Kidney glomerular epithelial cell (primary cell): Measurements from ENCODE around the gene GTF2I.
"Not testable (repeated sequence)": the region's sequence is repeated elsewhere in the genome, so short reads cannot be mapped to it uniquely, and the experiment has no call there.

Experiments
- DNase-seq: peaks from one replicate; lab custom pipeline; 2025; lab: John Stamatoyannopoulos, UW

Gene GTF2I

DNA sequence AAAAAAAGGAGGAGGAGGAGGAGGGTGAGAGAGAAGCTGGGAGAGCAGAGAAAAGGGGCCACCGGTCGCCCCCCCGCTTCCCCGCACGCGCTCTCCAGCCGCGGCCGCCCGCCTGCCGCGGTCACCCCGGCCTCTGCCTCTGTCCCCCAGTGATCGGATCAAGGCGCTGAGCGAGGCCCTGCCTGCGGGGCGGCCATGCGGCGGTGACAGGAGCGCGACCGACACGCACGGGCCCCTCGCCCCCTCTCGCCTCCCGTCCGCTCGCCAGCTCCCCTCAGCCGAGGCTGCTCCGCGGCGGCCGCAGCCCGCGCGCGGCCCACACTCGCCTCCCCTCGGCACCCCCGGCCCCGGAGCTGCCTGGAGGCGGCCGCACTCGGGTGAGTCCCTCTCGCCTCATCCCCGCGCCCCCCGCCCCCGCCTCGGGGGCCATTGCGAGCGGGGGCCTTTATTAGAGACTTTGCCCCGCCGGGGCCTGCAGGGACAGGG lies at the start of gene GTF2I:
GTF2I (plus strand) TSS at position 27 of the 486 bp plus-strand sequence. CDS start 31,411 bp downstream, outside the sequence.
- no peak for DNase-seq

DNA sequence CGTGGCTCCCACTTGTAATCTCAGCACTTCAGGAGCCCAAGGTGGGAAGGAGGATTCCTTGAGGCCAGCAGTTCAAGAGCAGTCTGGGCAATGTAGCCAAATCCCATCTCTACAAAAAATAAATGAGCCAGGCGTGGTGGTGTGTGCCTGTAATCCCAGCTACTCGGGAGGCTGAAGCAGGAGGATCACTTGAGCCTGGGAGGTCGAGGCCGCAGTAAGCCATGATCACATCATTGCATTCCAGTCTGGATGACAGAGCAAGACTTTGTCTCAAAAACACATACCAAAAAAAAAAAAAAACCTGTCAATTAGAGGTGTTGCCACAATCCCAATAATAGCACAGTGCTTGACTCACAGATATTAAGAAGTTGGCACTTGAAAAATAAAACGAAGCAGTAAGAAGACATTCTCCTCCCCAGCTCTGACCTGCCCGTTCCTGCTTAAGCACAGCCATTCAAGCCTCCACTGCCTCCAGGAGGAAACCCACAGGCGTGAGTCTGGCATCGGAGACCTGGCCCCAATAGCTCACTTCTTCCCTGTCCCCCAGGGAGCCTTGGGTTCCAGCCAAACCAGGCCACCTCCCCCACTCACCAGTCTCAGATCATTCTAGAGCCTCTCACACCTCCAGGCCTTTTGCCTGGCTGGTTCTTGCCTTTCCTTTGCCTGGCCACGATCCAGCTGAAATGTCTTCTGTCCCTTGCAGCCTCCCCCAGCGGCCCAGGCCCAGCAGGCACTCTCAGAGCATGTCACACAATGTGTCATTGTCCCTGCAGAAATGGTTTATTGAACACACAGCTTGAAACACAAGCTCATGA lies 45.3 kb upstream of the GTF2I start:
- DNase-seq, result peak; percentile 50

DNA sequence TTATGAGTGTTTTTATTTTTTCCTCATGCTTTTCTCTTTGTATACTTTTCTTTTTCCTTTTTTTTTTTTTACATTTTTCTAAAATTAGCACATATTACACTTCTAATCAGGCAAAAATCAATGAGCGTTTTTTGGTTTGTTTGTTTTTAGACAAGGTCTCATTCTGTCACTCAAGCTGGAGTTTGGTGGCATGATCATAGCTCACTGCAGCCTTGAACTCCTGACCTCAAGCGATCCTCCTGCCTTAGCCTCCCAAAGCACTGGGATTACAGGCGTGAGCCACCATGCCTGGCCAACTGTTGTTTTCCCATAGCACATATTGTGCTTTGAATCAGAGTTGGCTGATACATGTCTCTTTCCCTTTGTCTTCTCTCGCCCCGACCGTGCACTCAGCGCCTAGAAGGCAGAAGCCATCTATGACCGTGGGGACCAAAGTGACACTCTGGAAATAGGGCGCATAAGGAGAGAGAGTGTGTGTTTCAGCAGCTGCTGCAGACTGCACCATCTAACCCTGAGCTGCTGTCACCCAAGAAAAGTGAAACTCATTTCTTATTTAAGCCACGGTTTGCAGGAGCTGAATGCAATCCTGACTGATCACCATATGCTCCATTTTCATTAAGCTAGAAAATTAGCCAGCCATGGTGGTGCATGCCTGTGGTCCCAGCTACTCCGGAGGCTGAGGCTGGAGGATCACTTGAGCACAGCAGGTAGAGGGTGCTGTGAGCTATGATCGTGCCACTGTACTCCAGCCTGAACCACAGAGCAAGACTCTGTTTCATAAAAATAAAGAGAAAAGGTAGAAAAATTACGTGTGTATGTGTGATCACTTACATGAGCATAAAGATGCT lies 41.4 kb upstream of the GTF2I start:
- no peak for DNase-seq

DNA sequence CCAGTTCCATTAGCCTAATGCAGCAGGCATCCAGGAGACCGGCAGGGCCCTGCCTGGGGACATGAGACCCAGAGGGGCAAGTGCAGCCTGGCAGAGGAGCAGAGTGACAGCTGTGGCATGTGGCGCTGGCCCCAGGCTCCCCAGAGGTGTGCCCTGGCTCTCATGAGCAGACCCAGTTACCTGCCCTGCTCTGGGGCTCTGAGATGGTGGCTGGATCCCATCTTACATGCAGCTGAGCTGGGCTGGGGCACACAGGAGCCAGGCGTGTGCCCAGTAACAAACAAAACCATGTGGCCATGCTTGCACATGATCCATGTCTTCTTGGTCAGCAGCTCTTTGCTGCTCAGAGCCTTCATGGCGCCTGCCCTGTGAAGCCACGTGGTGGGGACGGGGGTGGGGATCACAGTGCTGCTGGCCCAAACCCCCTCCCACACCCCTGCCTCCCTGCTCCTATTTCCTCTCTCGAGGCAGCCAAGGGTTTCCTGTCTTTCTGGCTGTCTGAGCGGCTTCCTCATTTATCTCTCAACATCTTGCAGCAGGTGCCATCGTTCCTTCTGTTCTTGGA lies 40.3 kb upstream of the GTF2I start:
- DNase-seq, result no peak

DNA sequence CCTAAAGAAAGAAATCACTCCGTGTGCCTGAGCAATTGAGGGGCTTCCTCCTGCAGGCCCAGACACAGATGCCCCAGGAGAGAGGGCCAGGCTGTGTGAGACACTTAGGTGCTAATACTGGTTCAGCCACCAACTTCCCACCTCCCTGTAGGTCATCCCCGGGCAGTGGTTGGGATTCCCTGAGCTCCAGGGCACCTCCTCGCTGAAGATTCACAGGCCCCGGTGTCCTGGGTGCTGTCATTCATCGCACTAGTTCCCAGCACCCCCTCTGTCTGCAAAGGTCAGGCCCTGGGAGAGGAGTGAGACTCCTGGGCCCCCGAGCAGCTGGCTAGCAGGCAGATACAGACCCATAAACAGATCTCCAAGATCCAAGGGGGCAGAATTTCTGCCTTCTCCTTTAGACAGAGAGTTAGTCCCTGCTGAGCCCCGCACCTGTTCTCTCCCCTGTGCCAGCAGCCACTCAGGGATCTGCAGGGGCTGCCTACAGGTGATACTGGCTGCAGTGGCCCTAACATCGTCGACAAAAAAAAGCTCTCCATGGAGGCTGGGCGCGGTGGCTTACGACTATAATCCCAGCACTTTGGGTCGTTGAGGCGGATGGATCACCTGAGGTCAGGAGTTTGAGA lies 38.2 kb upstream of the GTF2I start:
- DNase-seq, result no peak

DNA sequence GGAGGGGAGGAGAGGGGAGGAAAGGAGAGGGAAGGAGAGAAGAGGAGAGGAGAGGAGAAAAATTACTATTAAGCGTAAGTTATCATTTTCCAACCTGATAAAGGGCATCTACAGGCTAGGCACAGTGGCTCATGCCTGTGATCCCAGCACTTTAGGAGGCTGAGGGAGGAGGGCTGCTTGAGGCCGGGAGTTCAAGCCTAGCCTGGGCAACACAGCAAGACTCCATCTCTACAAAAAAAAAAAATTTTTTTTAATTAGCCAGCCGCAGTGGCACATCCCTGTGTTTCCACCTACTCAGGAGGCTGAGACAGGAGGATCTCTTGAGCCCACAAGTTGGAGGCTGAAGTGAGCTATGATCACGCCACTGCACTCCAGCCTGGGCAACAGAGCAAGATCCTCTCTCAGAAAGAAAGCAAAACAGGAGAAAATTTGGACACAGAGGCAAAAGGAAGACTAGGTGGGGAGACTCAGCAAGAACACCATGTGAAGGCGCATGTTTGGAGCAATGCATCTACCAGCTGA lies 35.2 kb upstream of the GTF2I start:
- no peak for DNase-seq

DNA sequence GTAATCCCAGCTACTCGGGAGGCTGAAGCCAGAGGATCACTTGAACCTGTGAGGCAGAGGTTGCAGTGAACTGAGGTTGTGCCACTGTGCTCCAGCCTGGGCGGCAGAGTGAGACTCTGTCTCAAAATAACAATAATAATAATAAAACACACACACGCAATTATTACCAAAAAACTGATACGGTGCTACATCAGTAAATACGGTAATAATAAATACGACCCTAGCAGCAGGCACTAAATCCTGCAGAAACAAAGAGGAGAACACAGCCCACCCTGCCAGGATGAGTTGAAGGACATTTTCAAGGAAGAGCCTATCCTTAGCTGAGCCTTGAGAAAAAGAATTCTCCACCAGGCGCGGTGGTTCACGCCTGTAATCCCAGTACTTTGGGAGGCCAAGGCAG lies 34.4 kb upstream of the GTF2I start:
- DNase-seq, result no peak

DNA sequence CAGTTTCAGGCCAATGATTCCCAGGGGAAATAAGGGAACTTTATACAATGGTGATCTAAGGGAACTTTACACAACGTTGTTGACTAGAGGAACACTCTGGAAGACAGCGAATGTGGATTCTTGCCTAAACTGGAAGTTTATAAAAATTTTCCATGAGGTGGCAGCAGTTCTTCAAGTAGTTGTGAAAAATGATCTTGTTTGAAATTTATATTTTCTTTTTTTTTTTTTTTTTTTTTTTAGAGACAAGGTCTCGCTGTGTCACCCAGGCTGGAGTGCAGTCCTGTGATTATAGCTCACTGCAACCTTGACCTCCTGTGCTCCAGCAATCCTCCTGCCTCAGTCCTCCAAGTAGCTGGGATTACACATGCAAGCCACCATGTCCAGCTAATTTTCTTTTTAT lies 32.1 kb upstream of the GTF2I start:
- DNase-seq, result peak; percentile 23

DNA sequence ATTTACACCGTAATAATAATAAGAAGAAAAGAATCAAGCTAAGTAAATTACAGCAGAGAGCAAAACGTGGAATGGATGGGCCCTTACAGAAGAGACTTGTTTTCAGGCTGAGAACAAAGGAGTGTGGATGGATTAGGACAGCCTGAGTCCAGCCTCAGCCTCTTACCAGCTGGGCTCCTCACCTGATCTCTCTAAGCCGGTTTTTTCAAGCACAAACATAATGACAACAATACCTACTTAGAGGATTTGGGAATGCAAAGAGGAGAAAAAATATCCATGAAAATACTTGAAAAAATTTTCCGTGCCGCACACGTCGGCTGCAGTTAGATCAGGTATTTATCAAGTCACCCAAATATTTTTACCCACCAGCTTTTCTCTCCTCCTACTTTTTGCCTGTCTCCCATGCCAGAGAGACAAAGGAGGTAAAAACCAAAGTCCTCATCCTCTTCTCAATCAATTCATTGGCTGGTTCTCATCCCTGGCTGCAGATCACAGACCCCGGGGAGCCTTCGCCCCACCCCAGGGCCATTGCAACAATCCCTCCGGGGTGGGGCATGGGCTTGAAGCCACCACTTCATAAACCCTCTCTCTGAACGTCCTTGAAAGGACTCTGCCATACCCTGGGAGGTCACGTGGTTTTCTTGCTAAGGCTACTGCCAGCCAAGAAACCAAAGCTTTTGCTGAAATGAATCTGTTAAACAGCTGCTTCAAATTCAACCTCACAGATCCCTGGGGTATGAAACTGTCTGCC lies 29.7 kb upstream of the GTF2I start:
- DNase-seq, result no peak

DNA sequence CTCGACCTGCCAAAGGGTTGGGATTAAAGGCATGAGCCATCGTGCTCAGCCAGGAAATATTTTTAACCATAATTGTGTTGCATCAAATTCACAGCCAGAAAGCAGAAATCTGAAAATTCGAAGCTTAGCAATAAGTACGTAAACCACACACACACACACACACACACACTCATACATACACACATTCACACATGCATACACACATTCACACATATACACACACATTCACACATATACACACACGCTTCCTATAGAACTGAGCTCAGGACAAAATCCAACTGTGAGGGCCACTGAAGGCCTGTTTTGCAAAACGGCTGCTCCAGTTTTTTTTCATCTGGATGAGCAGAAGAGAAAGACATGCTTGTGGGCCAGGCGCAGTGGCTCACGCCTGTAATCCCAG lies 25.0 kb upstream of the GTF2I start:
- no peak for DNase-seq

DNA sequence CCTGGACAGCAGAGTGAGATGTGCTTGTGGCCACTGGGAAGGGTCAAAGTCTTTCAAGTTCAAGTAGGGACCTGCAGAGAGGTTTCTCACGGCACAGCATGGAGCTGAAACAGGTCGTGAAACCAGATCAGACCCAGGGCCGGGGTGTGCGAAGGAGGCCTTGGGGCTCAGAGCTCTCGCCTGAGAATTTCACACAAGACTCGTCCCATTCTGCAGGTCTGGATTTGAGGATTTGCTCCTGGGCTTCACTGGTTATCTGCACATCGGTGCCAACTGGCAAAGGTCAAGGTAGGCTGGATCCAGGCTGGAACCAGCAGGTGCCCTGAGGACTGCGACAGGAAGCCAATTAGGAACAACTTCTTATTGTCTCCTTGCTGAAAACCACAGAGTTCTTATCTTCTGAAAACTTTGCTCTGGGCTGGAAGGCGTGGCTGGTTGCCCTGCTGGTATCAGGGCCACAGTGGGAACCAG lies 24.0 kb upstream of the GTF2I start:
- no peak for DNase-seq

DNA sequence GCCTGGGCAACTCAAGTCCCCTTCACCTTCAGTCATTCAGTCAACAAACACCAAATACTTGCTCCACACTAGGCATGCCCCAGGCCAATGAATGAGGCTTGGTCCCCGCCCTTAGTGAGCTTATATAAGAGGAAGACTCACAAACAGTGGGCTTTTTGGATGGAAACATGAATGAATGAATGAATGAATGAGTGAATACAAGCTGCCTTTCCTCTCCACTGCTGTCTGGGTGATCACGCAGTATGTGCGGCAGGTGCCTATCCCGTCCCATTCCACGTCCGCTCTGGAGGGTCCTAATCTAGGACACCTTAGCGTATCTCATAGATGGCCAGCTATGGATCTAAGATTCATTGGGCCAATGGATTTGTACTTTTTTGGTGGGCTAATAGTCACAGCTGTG lies 19.8 kb upstream of the GTF2I start:
- no peak for DNase-seq

DNA sequence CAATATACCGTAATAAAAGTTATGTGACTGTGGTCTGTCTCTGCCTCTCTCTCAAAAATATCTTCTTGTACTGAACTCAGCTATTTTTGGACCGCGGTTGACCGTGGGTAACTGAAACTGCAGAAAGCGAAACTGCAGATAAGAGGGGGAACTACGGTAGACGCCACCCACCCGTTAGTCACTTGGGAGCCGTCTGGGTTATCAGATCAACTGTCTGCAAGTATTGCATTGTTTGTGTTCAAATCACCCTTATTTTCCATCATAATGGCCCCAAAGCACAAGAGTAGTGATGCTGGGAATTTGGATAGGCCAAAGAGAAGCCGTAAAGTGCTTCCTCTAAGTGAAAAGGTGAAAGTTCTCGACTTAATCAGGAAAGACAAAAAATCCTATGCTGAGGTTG lies 7.5 kb upstream of the GTF2I start:
- not testable (repeated sequence) for DNase-seq

DNA sequence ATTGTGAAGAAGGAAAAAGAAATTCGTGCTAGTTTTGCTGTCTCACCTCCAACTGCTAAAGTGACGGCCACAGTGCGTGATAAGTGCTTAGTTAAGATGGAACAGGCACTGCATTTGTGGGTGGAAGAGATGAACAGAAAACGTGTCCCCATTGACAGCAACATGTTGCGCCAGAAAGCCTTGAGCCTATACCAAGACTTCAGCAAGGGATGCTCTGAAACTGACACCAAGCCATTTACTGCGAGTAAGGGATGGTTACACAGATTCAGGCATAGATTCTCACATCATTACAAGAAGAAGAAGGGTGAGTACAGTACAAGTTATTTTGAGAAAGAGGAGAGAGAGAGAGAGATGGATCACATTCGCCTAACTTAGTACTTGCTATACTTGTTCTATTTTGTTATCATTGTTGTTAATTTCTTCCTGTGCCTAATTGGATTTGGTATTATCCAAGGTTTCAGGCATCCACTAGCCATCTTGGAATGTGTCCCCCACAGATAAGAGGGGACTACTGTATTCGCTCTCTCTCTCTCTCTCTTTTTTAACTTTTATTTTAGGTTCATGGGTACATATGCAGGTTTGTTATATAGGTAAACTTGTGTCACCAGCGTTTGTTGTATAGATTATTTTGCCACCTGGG lies 6.9 kb upstream of the GTF2I start:
- DNase-seq, result not testable (repeated sequence)

DNA sequence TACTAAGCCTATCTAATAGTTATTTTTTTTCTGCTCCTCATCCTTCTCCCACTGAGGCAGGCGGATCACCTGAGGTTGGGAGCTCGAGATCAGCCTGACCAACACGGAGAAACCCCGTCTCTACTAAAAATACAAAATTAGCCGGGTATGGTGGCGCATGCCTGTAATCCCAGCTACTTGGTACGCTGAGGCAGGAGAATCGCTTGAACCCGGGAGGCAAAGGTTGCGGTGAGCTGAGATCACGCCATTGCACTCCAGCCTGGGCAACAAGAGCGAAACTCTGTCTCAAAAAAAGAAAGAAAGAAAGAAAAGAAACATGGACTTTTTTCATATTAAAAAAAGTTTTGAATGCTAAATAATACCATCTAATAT lies 6.4 kb upstream of the GTF2I start:
- DNase-seq, result not testable (repeated sequence)

DNA sequence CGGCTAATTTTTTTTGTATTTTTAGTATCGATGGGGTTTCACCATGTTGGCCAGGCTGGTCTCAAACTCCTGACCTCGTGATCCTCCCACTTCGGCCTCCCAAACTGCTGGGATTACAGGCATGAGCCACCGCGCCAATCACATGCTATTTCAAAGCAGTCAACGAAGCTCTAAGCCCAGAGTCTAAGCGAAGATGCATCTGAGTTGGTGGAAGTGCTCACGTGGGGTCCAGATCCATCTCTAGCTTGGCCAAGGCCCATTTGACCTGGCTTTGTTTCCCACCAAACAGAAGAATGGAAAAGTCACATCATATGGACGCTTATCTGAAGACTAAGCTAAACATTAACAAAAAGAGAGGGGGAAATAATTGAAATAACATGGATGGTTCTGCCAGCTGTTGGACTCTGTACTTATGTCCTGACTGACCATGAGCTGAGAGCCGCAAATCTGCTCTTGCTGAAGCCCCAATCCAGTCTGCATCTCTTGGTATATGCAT lies 3.8 kb upstream of the GTF2I start:
- no peak for DNase-seq

DNA sequence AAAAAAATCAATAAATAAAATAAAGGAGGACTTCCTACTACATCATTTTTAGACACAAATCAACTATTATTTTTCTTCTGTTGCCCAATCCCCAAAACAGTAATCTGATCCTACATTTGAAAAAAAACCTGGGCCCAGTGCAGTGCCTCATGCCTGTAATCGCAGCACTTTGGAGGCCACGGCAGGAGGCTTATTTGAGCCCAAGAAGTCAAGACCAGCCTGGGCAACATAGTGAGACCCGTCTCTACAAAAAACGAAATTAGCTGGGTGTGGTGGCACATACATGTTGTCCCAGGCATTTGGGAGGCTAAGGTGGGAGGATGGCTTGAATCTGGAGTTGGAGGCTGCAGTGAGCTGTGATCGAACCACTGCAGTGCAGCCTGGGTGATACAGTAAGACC lies 2.7 kb upstream of the GTF2I start:
- no peak for DNase-seq

DNA sequence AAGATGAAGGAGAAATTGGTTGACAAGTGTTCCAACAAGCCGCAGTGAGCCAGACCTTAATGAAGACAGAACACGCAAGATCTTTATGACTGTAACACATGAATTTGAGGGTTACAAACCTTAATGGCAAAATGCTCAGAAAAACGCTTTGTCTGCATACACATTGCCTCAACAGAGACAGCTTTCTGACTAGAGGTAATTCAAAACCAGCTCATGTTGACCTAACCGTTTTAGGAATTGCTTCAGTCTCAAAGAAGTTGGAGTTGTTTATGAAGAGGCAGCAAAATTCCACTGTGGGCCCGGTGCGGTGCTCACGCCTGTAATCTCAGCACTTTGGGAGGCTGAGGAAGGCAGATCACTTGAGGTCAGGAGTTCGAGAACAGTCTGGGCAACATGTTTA lies 2.2 kb upstream of the GTF2I start:
- no peak for DNase-seq

DNA sequence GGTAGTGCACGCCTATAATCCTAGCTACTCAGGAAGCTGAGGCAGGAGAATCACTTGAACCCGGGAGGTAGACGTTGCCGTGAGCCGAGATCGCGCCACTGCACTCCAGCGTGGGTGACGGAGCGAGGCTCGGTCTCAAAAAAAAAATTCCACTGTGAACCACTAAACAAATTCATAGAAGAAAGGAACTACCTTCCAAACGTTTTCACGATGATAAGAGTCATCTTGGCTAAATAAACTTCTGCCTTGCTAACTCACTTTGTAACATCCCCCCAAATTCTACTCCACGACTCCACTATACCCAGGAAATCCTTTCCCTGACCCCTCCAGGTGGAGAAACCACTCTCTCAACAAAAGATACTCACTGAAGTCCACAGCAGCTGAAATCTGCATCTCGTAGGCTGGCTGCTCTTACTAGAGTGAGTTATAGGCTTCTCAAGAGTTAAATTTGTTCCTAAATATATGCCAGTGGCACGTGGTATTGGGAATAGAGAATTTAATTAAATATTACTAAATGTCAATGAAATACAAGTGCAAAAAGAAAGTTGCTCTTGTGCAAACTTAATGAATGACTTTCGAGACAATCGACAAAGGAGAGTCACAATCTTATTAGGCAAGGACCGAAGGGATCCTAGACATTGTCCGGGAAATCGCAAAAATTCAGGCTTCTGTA lies 1.6 kb upstream of the GTF2I start:
- no peak for DNase-seq

DNA sequence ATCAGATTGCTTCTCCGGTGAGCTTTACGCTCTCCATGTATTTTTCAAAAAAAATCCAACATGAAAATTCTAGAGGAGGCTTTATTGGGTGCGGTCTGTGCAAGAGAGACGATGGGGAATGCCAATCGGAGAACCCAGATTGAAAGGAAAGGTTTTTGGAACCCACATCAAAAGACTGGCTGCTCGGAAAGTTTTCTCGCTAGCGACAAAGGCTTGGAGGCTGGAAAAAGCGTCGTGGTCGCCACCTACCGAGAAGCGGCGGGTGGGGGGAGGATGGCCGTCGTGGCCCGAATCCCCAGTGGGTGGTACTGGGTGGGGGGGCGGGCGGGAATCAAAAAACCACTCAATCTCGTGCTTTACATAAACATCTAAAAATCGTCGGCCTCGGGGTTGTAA lies 1.1 kb upstream of the GTF2I start:
- peak; percentile 43 for DNase-seq
